GM12891 (cell line): Measurements from ENCODE around the gene PTPRJ.

Source experiments
- POLR2A ChIP-seq: IDR thresholded peaks from 2 replicates; pipeline ENCODE4 v1.6.1; 2011; ENCODE audit warnings: low read depth, low read length, control low read depth
- POLR2AphosphoS5 ChIP-seq: IDR thresholded peaks from 2 replicates; pipeline ENCODE4 v1.6.1; 2011; ENCODE audit warnings: low read depth, low read length, control low read depth

- TF ChIP-seq POLR2A (no peak), POLR2AphosphoS5 (no peak)
Observed at GRCh38 chr11:48104568-48104924, 124.2 kb downstream of the PTPRJ start.
